Nucleus accumbens (tissue), 56 donors: Measurements from ENCODE around the gene ANKLE2.
A peak's percentile ranks its signal among the peaks of the same experiment; 100 is the strongest.
"Not testable (repeated sequence)": the region's sequence is repeated elsewhere in the genome, so short reads cannot be mapped to it uniquely, and the experiment has no call there.

Source experiments
- DNase-seq, 56 donors: peaks; one replicate each; lab custom pipeline; 2025; lab: John Stamatoyannopoulos, UW

Gene ANKLE2

GRCh38 chr12:132779781-132780353 is 18.2 kb upstream of the ANKLE2 start:
- DNase-seq: no peak

DNA sequence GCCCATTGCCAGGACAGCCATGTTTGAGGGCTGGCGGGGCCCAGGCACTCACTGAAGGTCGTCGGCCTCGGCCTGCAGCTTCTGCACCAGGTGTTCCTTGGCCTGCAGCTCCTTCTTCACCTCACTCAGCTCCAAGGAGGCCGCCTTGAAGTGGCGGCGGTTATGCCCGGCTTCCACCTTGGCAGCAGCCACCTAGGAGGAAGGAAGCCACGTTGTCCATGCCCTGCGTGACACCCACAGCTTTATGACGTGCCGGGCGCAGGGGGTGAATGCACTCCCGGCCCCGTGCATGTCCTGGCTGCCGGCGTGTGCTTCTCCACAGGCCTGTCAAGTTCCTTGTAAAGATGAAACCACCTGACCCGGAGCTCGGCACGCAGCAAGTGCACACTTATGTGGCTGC is 16.0 kb upstream of the ANKLE2 start:
- DNase-seq: no peak

DNA sequence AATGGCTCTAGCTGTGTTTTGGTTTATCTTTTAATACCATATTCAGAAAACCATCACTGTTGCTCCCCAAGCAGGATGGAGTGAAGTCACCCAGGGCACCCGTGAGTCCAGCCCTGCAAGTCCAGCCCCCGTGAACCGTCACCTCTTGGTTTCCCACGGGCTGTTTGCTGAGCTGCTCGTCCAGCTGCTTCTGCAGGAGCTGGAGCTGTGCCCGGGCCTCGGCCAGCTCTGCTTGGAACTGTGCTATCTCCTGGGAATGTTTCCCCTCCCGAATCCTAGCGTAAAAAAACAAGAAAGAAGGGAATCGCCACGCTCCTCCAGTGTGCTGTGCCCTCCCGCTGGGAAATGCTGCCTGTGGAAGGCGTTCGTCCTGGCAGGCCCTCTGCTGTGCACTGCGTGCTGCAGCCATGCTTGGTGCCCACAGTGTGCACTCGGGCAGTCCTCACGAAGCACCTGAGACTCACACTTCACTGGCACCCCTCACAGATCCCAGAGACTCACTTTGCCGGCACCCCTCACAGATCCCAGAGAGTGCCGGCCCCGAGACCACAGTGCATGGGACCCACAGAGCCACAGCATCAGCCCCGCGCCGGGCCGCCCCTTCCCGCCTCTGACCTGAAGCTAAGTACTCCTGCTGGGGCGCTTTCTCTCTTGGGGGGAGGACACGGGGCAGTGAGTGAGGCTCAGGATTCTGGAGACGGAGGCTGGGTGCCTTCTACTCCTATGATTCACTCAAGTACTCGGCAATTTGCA is 15.4 kb upstream of the ANKLE2 start:
- DNase-seq: peak in 11 of 56 donors; percentile 5 to 44 (median 25)

GRCh38 chr12:132776230-132776625 is 14.6 kb upstream of the ANKLE2 start:
- DNase-seq: not testable (repeated sequence)

DNA sequence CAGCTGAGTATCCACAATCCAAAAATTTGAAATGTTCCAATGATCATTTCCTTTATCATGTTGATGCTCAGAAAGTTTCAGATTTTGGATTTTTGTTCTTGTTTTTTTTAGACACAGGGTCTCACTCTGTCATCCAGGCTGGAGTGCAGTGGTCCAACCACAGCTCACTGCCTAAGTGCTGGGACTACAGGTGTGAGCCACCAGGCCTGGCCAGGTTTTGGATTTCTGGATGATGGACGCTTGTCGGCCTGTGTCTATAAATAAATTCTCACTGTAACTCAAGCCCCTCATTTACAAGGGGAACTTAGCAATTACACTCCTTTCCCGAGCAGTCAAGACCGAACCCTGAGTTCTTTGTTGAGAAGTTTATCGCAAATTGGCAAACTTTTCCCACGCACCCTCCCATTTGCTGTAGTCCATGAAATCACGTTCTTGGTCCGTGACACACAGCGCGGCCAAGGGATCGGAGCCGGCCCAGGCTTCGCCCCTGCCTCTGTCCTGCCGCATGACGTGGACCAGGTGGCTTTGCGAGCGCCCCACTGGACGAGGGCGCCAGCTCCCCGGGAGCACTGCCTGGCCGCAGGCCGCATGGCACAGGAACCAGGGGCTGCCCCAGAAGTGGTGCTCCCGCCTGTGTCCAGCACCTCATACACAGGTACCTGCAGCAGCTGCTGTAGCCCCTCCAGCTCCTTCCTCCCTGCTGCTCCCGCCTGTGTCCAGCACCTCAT is 14.0 kb upstream of the ANKLE2 start:
- DNase-seq: no peak

DNA sequence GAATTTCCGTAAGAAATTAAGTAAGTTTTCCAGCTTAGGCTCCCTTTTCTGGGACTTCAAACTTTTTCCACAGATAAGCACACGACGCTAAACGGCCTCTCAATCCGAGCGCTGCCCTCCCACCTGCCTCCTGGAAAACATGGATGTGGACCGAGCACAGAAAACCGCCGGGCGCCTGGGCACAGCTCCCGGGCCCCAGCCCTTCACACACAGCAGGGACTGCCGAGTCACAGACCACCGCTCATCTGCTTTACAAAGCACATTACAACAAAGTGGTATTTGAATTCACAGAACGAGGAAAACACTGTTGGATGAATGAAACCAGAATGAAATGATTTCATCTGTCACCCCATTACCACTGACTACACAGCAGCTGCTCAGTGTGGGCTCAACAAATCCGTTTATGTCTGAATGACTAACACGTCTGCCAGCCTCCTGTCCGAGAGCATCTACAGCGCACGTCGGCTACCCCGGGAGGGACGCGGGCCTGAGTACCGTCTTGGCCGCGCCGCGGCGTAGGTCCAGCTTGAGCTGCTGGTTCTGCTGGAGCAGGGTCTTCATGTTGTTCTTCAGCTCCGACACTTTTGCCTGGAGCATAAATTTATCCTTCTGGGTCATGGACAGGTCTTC is 13.1 kb upstream of the ANKLE2 start:
- DNase-seq: no peak

- DNase-seq: no peak
These were observed 12.5 kb upstream of the ANKLE2 start for GRCh38 chr12:132774159-132774558.

DNA sequence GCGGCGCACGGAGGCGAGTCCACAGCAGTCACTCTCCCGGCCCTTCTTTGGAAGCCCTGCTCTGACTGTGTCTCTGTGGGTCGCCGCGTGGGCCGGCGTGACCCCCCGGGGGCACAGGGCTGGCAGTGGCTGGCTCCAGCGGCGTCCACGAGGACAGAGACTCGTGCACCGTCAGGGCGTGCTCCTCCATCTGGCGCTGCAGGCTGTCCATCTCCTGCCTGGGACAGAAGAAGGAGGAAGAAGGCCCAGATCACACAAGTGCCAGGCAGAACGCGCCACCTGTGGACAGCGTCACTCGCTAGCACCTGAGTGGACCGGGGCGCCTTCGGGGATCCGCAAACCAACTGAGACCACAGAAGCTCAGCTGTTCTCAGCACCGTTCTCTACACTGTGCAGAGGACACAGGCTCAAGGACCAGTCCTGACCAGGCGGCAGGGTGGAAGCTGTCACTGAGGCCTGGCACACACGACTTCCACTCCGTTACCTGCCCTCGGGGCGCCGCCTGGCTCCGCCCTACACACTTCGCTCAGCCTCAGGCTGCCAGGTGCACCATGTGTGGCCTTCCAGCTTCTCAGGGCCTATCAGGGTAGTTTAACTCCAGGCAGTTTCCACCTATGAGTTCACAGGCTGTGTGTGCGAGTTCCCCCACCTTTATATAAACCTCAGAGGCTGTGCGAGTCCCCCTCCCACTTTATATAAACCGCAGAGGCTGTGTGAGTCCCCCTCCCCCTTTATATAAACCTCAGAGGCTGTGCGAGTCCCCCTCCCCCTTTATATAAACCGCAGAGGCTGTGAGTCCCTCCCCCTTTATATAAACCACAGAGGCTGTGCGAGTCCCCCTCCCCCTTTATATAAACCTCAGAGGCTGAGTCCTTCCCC is 11.7 kb upstream of the ANKLE2 start:
- no peak for DNase-seq

DNA sequence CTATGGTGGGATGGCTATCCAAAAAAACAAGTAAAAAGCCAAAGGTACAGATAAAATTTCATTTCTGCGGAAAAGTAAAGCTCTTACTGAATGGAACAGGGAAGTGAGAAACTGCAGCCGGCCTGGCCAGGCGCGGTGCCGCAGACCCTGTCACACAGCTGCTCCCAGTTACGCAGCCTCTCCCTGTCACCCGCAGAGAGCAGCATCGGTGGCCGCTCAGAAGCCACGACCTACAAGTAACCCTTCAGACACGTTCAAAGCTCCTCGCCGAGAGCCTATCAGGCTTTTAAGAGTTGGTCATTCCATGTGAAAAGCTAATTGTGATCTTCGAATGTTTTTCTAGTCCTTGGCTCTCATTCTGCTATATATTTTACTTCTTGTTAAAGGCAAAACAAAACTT is 11.0 kb upstream of the ANKLE2 start:
- no peak for DNase-seq

DNA sequence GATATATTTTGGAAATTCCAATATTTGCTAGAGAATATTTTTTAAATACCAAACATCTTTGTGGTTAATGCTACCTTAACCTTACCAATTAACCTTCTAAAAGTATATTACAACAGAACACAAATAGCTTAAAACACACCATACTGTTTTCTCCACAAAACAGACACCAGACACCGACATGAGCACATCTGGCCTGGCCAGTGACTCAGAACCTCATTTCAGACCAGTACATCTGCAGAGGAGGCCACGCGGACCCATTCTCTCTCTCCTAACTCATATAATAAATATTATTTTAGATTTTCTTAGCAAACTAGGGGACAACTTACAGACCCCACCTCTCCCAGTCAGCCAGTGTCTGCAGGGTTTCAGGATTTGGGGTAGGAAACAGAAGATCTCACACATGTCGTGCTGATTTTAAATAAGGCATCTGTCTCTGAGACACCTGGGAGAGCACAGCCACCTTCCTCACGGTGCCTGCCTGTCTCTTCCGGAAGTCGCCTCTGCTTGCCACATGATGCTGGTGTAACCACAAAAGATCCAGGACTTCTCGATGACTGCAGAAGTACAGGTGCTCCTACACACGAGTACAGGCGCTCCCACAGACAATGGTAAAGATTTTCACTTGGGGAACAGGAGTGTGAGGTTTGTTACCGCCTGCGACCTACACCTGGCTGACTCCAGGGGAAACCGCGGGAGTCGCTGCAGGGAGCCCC is 9.7 kb upstream of the ANKLE2 start:
- DNase-seq: no peak

- peak in 4 of 56 donors; percentile 5 to 8 (median 6) for DNase-seq
These were observed 4.9 kb upstream of the ANKLE2 start for GRCh38 chr12:132766380-132767085.

- no peak for DNase-seq
These were observed 3.7 kb upstream of the ANKLE2 start for GRCh38 chr12:132765361-132765760.

DNA sequence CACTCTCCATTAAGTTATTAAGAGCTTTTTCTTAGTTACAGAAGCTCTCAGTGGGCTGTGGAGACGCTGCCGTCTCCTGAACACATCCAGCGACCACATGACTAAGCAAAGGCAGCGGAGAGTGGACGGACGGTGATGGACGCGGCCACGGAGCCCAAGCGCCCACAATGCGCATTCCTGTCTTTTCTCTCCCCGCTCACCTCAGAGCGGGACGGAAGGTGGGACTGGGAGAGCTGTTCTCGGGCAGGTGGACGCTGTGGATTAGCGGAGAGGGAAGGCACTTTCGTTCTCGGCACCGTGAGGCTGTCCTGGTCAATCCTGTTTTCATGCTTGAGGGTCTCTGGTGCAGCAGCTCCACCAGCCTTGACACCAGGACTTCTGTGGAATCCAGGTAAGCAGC is 2.6 kb upstream of the ANKLE2 start:
- no peak for DNase-seq

- DNase-seq: peak in 54 of 56 donors; percentile 20 to 86 (median 66)
These were observed 420 bp upstream of the ANKLE2 start for GRCh38 chr12:132761921-132762583.

DNA sequence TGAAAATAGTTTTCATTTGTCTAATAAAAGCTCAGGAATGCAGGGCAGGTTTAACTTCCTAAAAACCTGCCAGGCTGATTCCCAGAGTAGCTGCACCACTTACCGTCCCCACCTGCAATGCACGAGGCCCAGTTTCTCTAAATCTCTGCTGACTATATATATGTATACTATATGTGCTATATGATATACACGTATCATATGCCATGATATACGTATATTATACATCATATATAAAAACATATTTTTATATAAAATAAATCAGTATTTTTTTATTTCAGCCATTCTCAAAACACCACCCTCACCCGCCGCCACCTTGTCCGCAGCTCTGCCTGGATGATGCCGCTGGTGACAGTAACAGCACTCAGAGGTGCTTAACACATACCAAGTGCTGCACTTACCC is 2.3 kb downstream of the ANKLE2 start:
- DNase-seq: no peak

GRCh38 chr12:132758825-132759224 is 2.8 kb downstream of the ANKLE2 start:
- not testable (repeated sequence) for DNase-seq

DNA sequence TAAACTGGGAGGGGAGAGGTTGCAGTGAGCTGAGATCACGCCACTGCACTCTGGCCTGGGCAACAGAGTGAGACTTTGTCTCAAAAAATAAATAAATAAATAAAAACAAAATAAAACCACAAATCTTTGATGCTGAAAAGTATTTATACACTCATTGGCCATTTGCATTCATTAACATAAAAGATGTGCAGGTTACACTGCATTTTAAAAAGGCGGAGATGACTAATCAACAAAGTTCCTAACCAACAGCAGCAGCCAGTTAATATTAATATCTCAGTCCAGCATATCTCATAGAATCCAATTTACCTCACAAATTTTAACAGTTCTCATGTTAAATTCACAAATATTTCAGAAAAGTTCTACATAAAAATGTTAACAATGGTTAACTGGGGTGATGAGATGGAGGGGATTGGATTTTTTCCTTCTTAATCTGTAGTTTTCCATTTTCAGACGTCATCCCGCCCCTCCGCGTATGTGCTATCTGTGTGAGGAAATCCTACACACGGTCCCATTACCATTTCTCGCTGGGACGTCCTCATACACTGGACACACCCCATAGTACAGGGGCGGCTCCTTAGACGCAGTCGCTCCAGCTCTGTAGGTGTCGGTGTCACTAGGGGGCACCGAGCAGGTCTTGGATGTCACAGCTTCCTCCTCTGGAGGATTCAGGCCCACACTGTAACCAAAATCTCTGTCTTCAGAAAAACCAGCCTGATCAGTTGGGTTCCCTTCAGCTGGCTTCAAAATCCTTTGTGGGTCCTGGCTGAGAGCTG is 7.3 kb downstream of the ANKLE2 start:
- DNase-seq: no peak

GRCh38 chr12:132753670-132754069 is 8.0 kb downstream of the ANKLE2 start:
- DNase-seq: not testable (repeated sequence)
